ENCODE data around the gene GRIK4.

DNA sequence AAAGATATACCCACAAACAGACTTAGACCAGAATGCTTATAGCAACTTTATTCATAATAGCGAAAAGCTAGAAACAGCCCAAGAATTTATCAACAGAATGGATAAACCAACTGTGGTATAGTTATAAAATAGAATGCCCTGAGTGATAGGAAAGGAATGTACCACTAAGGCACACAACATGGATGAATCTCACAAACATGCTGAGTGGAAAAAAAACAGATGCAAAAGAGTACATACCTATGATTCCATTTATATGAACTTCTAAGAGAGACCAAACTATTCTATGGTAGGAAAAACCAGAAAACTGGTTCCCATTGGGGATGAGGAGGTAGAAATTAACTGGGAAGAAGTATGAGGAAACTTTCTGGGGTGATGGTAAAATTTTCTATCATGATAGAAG is 40.4 kb upstream of the GRIK4 start:
- TF ChIP-seq, protein P1, sequence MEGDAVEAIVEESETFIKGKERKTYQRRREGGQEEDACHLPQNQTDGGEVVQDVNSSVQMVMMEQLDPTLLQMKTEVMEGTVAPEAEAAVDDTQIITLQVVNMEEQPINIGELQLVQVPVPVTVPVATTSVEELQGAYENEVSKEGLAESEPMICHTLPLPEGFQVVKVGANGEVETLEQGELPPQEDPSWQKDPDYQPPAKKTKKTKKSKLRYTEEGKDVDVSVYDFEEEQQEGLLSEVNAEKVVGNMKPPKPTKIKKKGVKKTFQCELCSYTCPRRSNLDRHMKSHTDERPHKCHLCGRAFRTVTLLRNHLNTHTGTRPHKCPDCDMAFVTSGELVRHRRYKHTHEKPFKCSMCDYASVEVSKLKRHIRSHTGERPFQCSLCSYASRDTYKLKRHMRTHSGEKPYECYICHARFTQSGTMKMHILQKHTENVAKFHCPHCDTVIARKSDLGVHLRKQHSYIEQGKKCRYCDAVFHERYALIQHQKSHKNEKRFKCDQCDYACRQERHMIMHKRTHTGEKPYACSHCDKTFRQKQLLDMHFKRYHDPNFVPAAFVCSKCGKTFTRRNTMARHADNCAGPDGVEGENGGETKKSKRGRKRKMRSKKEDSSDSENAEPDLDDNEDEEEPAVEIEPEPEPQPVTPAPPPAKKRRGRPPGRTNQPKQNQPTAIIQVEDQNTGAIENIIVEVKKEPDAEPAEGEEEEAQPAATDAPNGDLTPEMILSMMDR (conservative IDR thresholded peaks at IDR 0.05; ENCODE audit: low read depth, low read length) = no peak
- no peak for TF ChIP-seq SMC3 (IDR thresholded peaks at IDR 0.05; ENCODE audit: low read depth, low read length)
- no peak for TF ChIP-seq MAZ (IDR thresholded peaks at IDR 0.05; ENCODE audit: borderline replicate concordance, low read depth, low read length)
- peak; percentile 62 for TF ChIP-seq MAFK (IDR thresholded peaks at IDR 0.05; ENCODE audit: low read depth, low read length)
- TF ChIP-seq, protein P2, sequence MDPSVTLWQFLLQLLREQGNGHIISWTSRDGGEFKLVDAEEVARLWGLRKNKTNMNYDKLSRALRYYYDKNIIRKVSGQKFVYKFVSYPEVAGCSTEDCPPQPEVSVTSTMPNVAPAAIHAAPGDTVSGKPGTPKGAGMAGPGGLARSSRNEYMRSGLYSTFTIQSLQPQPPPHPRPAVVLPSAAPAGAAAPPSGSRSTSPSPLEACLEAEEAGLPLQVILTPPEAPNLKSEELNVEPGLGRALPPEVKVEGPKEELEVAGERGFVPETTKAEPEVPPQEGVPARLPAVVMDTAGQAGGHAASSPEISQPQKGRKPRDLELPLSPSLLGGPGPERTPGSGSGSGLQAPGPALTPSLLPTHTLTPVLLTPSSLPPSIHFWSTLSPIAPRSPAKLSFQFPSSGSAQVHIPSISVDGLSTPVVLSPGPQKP (IDR thresholded peaks at IDR 0.05; ENCODE audit: borderline replicate concordance, low read depth, low read length) = no peak
- no peak for TF ChIP-seq NFE2L2 (IDR thresholded peaks at IDR 0.05; ENCODE audit: low read depth, low read length)
- no peak for TF ChIP-seq POLR2A (IDR thresholded peaks at IDR 0.05; ENCODE audit: low read depth, low read length)
